GM18873 (cell line): ENCODE results near the gene CCDC97.
A peak's percentile ranks its signal among the peaks of the same experiment; 100 is the strongest.
"Not testable (repeated sequence)": the region's sequence is repeated elsewhere in the genome, so short reads cannot be mapped to it uniquely, and the experiment has no call there.

Experiments
- ATAC-seq: cut with Tn5 transposase; IDR thresholded peaks from one replicate; pipeline ENCODE4 v1.9.1; 2021; ENCODE audit warnings: mild to moderate bottlenecking, moderate library complexity, moderate number of reproducible peaks; ENCODE audit not compliant: unreplicated experiment, low FRiP score

CCDC97 gene

GRCh38 chr19:41310033-41310831, at the start of gene CCDC97:
Gene CCDC97, plus strand, starts transcription at chr19:41310172. Its CDS starts 139 bp downstream, at chr19:41310311.
- ATAC-seq = peak; percentile 64

GRCh38 chr19:41261474-41262190, 48.3 kb upstream of the CCDC97 start:
- no peak for ATAC-seq

DNA sequence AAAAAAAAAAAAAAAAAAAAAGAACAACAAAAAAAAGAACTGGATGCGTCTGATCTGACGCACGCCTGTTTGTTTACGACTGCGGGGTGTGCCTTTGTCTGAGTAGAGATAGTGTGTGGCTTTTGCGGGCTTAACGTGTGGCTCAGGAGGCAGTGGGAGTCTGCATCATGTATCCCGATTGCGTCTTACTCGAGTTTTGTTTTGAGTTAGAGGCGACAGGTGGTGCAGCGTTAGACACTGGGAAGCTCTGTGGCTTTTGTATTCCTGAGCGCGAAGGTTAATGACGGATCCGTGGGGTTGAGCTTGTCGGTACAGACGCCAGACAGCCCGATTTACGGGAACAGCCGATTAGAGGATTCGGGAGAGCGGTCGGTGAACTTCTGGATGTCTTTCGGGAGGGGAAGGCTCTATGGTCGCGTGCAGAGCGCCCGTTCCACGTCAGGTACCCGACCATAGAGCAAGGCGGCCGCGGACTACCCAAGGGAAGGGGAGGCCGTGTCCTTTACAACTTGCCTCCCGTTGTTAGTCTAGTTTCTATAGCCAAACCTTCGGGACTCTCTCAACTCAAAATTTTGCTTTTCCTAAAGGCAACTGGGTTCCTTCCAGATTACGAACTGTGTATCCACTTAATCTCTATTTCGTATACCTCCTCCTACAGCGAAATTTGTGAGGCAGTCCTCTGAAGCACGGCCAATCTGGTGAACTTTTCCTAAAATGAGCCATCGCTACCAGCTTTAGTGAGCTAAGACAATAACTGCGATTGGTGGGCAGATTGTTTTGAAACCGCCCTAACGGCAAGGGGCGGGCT, 46.7 kb upstream of the CCDC97 start:
- ATAC-seq = peak; percentile 1

DNA sequence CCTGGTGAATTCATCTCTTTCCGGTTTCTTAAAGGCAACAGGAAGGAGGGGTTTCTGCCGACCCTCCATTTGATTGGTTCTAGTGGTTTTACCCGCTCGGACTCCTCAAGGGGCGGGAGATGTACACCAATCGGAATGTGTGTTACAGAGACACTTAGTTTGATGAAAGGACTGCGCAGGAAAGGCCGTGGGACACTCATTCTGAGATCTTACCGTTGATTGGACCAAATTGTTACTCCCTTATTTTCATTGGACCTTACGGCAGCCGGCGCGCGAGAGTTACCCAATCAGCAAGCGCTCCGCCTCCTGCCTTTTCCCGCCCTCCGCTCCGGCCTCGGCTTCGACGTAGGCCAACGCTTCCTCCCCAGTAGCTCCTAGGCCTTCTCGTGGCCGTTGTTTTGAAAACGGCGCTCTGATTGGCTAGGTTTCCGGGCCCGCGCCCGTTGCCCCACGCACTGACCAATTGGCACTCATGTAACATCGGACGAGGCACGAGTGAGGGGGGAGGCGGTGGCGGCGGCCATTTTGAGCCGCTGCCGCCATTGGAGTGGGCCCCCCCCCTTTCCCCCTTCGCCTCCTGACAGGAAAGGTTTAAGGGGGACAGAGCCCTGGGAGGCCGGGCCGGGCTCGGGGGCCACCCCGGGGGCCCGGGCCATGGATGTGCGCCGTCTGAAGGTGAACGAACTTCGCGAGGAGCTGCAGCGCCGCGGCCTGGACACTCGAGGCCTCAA, 46.0 kb upstream of the CCDC97 start, which contains the start of gene HNRNPUL1:
HNRNPUL1 (plus strand) TSS at position 523 of the 731 bp plus-strand sequence; CDS start at position 655, 132 bp downstream.
- peak; percentile 83 for ATAC-seq

GRCh38 chr19:41264581-41265394, 45.2 kb upstream of the CCDC97 start:
- ATAC-seq = no peak

DNA sequence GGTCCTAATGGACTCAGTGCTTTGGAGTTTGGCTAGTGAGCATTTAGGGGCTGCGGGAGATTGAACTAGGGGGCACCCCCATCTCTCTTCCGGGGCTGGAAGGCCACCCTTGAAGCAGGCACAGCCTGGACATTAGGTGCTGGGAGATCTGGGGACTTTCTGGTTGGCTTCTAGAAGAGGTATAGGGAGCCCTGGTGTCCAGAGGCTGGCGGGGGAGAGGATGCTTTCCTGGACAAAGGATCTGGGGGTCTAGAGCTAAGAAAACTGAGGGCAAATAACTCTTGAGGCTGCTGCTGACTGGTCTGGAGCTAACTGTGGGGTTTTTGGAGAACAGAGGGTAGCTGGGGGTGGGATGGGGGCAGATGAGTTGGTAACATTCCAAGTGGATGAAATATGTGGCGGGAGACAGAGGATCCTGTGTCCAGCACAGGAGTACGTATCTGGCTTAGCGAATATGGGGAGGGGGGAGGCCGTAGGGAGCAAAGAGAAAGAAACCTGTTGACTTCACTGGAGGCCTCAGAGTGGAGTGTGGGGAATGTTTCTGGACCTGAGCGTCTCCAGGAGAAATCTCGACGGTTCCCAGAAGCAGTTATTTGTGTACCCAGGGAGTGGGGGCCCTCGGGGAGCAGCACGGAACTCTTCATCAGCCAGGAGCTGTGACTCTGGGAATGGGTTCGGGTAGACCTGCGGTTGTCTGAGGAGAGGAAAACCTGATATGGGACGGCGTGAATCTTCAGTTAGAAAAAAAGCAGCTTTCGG, 44.4 kb upstream of the CCDC97 start:
- no peak for ATAC-seq

GRCh38 chr19:41269055-41269454, 40.9 kb upstream of the CCDC97 start:
- ATAC-seq = no peak

- no peak for ATAC-seq
Observed at GRCh38 chr19:41269571-41269970, 40.4 kb upstream of the CCDC97 start.

- ATAC-seq = no peak
Observed at GRCh38 chr19:41273076-41273475, 36.9 kb upstream of the CCDC97 start.

- ATAC-seq = no peak
Observed at GRCh38 chr19:41274802-41275201, 35.2 kb upstream of the CCDC97 start.

GRCh38 chr19:41276231-41276630, 33.7 kb upstream of the CCDC97 start:
- no peak for ATAC-seq

DNA sequence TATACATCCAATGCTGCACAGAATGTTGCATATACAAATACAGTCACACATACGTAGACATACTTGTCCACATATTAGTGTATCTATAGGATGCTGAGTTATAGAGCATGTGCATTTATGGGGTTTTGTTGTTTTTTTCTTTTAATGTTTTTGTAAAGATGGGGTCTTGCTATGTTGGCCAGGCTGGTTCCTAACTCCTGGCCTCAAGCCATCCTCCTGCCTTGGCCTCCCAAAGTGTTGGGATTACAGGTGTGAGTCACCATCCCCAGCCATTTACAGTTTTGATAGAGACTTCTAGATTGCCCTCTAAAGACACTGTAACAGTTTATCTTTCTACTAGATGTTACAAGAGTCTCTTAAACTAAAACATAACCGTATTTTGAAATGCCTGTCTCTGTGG, 31.5 kb upstream of the CCDC97 start:
- ATAC-seq = no peak

DNA sequence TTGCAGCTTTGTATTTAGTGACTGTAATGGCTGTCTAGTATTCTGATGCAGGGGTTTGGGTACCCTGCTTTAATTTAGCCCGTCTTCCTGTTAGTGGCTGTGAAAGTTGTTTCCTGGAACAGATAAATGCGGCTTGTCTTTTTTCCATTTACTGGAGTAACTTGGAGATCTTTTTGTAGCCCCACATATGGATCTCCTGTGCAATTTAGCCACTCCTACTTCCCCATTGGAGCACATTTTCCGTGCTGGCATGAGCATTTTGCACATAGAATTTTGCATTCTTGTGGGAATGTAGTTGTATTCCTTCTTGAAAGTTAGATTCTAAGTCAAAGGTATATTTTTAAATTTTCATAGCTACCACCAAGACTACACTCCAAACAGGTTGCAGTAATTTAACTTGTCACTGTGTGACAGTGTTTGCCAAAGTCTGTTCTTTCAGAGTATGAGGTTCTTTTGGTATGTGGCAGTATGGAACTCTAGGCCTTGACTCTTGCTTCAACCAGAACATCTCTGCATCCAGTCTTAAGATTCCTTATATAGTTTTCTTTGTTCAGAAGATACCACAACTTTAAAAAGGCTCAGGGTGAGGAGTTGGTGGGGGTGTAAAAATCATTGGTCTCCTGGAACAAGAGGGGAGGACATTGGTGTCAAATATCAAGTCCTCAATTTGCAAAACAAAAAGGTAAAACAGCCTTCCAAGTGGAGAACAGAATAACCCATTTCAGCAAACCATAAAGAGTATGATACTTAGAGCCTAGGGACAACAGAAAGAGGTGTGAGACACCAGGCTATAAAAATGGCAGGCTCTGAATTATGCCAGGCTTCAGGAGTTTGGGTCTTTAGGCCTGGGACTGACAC, 21.1 kb upstream of the CCDC97 start:
- no peak for ATAC-seq

- not testable (repeated sequence) for ATAC-seq
Observed at GRCh38 chr19:41289814-41290213, 20.2 kb upstream of the CCDC97 start.

GRCh38 chr19:41294393-41294792, 15.6 kb upstream of the CCDC97 start:
- no peak for ATAC-seq

- no peak for ATAC-seq
Observed at GRCh38 chr19:41295499-41295898, 14.5 kb upstream of the CCDC97 start.

- ATAC-seq = no peak
Observed at GRCh38 chr19:41296433-41296871, 13.5 kb upstream of the CCDC97 start.
